ENCODE data around the gene PYGB. TPM values are rescaled to one million over a fixed set of nuclear protein-coding genes. Genes with fewer than 3 reads are reported as not detected.

The PYGB gene
- total RNA-seq, 1 donor from 2014 or later, result 57.9 TPM

GRCh38 chr20:25344634-25345033, 96.7 kb downstream of the PYGB start:
- Mint-ChIP-seq H3K36me3 (ENCODE audit: low read depth, unreplicated experiment) (no peaks in the 10 kb centered on the region), H3K9me3 (ENCODE audit: unreplicated experiment) (no peaks in the 10 kb centered on the region), H3K27me3 (ENCODE audit: unreplicated experiment) (no peaks in the 10 kb centered on the region), H3K27ac (ENCODE audit: unreplicated experiment) (no peak overlapping the region), H3K4me3 (ENCODE audit: unreplicated experiment) (no peak overlapping the region), H3K4me1 (ENCODE audit: unreplicated experiment) (no peaks in the 10 kb centered on the region)
- no peak for TF ChIP-seq CTCF (IDR thresholded peaks at IDR 0.05; ENCODE audit: unreplicated experiment)
- no peak for DNase-seq (ENCODE audit: low spot score)

- DNase-seq (ENCODE audit: low spot score), result no peak
- H3K36me3 Mint-ChIP-seq (ENCODE audit: low read depth, unreplicated experiment), result no peaks in the 10 kb centered on the region
- H3K4me3 Mint-ChIP-seq (ENCODE audit: unreplicated experiment), result no peak overlapping the region
- H3K4me1 Mint-ChIP-seq (ENCODE audit: unreplicated experiment), result no peaks in the 10 kb centered on the region
- TF ChIP-seq CTCF (IDR thresholded peaks at IDR 0.05; ENCODE audit: unreplicated experiment), result no peak
- H3K9me3 Mint-ChIP-seq (ENCODE audit: unreplicated experiment), result no peaks in the 10 kb centered on the region
- H3K27me3 Mint-ChIP-seq (ENCODE audit: unreplicated experiment), result no peaks in the 10 kb centered on the region
- H3K27ac Mint-ChIP-seq (ENCODE audit: unreplicated experiment), result no peak overlapping the region
Observed at GRCh38 chr20:25345721-25346120, 97.8 kb downstream of the PYGB start.

- no peak for DNase-seq (ENCODE audit: low spot score)
- Mint-ChIP-seq H3K27me3 (ENCODE audit: unreplicated experiment) (no peaks in the 10 kb centered on the region), H3K36me3 (ENCODE audit: low read depth, unreplicated experiment) (no peaks in the 10 kb centered on the region), H3K4me3 (ENCODE audit: unreplicated experiment) (no peak overlapping the region), H3K9me3 (ENCODE audit: unreplicated experiment) (no peaks in the 10 kb centered on the region), H3K4me1 (ENCODE audit: unreplicated experiment) (no peaks in the 10 kb centered on the region), H3K27ac (ENCODE audit: unreplicated experiment) (no peak overlapping the region)
- TF ChIP-seq CTCF (IDR thresholded peaks at IDR 0.05; ENCODE audit: unreplicated experiment), result no peak
Observed at GRCh38 chr20:25346349-25346748, 98.5 kb downstream of the PYGB start.

Other genes starting within 250 kb of the PYGB start
- 15.5 TPM for gene ACSS1, start 189.9 kb upstream of the PYGB start, total RNA-seq (ENCODE audit: unreplicated experiment)
- not detected for gene VSX1, start 165.9 kb upstream of the PYGB start, total RNA-seq (ENCODE audit: unreplicated experiment)
- gene ENTPD6, start 52.4 kb upstream of the PYGB start, total RNA-seq (ENCODE audit: unreplicated experiment), result 43.0 TPM
- gene ABHD12, start 142.8 kb downstream of the PYGB start, total RNA-seq (ENCODE audit: unreplicated experiment), result 28.0 TPM
- gene GINS1, start 159.6 kb downstream of the PYGB start, total RNA-seq (ENCODE audit: unreplicated experiment), result 12.3 TPM